Suppressor macrophage treated with lipopolysaccharide for 4 hours (primary cell): ENCODE measurements around the gene SLC9A4.

Experiments used
- DNase-seq: peaks from one replicate; pipeline ENCODE4 v3.0.0-alpha.2; 2020

The SLC9A4 gene

DNA sequence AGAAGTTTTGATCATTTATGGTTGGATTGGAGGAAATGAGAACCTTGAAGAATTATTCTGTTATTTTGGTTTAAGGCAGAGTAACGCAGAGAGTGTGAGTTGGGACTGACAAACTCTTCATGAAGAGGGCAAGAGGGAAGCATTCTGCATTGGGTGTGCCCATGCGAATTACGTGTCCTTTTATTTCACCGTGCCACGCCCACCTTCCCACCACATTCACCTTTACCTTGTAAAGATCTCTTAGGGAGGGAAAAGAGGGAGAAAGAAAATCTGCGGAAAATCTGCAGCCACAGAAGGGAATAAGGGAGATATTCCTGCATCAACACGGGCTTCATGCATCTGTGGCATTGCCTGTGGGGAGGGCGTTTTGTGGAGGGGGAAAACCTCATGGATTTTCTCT, 31.8 kb downstream of the SLC9A4 start:
- no peak for DNase-seq

DNA sequence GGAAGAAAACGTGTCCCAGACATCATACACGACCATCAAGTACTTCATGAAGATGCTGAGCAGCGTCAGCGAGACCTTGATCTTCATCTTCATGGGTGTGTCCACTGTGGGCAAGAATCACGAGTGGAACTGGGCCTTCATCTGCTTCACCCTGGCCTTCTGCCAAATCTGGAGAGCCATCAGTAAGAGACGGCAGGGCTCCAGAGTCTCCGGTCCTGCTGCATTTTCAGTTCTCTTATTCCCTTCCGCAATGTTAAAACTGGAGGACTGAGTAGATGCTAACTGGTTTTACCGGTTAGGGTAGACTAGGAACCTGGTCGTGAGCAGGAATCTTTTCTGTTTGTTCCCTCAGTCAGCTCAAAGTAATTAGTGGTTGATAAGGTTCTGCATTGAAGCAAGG, 32.3 kb downstream of the SLC9A4 start:
- peak; percentile 27 for DNase-seq

GRCh38 chr2:102506743-102507142, 33.7 kb downstream of the SLC9A4 start:
- no peak for DNase-seq

DNA sequence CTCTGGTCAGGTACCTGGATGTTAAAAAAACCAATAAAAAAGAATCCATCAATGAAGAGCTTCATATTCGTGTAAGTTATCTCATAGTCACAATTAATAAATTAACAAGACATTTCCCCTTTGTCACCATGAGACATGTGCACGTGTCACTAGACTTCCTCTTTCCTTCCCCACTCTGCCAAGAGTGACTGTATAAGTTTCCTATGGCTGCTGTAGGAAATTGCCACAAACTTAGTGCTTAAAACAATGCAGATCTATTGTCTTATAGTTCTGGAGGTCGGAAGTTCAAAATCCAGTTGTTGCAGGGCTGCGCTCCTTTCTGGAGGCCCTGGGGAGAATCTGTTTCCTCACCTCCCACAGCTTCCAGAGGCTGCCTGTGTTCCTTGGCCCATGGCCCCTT, 35.8 kb downstream of the SLC9A4 start:
- peak; percentile 69 for DNase-seq

DNA sequence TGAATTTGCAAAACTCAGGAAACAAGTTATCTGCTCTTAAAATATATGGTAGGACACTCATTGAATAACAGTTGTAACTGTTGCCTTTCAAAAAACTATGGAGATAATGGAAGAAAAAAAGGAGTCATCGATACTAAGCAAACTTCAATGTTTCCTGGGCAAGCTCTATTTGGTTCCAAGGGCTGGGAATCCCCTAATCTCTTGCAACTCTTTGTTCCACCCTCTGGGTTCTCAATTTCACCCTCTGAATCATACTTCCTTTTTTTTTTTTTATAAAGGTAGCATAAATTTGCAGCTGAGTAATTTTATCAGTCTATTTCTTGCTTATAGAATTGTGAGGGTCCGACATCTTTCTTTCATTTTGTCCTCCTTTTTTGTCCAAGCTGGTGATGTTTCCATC, 36.7 kb downstream of the SLC9A4 start:
- DNase-seq = peak; percentile 85

DNA sequence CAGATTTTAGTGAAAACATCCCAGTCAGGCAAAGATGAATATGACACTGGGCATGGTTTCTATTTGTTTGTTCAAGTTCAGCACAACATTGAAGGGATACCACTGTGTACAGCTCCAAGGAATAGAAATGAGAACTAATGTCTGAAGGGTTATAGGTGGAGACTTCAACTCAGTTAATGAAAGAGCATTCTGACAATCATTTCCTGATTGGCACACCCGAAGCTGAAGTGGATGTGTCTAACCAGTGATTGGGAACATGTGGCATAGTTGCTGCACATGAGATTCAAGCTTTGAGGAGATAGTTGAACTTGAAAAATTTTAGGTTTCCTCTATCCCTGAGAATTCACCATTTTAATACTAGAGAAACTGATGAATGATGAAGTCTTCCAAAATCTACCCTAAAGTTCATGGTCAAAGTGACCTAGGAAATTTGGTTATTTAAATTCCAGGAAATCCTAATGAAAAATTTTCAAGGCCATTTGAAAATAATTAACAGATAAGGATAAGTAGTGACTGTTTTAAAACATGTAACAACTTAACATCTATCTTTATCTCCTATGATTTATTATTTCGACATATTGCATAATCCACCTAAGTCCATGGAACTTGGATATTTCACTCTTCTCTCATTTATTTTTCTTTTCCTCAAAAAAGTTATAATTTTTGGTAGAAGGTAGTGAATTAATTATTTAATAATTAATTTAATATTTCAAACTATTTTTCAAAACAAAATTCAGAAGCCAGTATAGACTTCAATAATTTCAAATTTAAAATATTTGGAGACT, 38.0 kb downstream of the SLC9A4 start:
- DNase-seq = no peak

GRCh38 chr2:102512161-102512560, 39.1 kb downstream of the SLC9A4 start:
- no peak for DNase-seq

GRCh38 chr2:102513355-102513939, 40.4 kb downstream of the SLC9A4 start:
- no peak for DNase-seq

GRCh38 chr2:102514061-102514785, 41.2 kb downstream of the SLC9A4 start:
- peak; percentile 11 for DNase-seq

- no peak for DNase-seq
These were observed 42.8 kb downstream of the SLC9A4 start for GRCh38 chr2:102515851-102516250.

DNA sequence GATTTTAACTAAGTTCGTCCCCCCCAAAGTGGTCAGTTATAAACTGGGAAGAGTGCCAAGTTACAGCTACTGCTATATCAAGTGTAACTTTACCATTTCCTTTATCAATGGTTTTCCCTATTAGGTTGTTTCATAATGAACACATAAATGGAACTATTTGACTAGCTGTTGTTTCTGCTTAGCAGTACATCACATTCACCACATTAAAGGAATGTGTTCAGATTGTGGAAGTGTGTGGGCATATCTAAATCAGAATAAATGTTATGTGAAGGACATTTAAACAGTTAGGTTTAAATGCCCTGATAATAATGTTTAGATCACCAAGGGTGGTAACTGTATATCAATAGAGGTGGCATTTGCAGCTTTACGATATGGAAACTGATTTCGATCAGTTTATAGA, 45.1 kb downstream of the SLC9A4 start:
- no peak for DNase-seq

GRCh38 chr2:102520009-102520408, 47.0 kb downstream of the SLC9A4 start:
- DNase-seq = peak; percentile 56

DNA sequence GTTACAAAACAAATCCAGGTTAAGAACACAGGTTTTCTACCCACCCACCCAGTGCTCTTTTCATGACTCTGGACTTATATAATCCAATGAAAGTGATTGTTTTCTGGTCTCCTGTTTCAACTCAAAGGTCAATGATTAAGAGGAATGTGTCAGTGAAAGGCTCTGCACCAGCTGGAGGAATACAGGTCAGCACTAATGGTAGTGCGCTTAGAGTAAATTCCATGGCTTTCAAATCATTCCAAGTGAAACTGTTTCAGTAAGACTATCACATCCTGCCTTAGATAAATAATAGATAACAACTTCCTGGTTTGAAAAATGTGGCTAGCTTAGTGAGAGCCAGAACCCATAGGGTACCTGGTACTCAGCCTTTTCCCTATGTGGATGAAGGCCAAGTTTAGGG, 47.8 kb downstream of the SLC9A4 start:
- DNase-seq = no peak

GRCh38 chr2:102522162-102522561, 49.1 kb downstream of the SLC9A4 start:
- DNase-seq = no peak

GRCh38 chr2:102522890-102523289, 49.9 kb downstream of the SLC9A4 start:
- no peak for DNase-seq

DNA sequence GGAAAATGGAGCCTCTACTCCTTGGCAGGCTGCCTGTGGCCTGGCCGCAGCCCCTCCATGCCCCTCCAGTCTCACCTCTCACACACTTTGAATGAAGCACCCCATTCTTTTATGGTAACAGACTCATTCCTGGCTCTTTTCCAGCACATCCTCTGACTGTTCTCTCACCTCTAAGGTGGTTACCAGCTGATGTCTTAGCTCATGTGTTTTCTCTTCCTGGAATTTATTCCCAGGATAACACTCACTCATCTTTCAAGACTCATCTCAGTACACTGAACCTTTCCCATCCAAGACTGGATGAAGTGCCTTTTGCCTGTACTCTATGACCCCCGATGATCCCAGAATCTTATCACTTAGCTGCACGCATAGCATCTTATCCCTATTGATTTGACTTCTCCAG, 50.6 kb downstream of the SLC9A4 start:
- no peak for DNase-seq

DNA sequence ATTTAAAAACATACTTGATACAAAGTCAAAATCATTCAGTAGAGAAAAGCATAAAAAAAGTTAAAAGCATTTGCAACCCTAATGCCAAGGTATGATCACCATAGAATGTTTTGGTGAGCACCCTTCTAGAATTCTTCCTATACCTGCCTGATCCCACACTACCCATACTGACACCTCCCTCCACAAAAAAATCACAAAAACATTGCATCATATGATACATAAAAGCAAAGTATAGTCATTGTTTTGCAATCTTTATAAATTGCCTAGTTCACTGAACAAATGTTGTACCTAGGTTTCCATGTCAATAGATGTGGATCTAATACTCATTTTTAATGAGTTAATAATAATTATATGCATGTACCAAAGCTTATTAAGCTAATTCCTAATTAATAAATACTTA, 54.1 kb downstream of the SLC9A4 start:
- no peak for DNase-seq

DNA sequence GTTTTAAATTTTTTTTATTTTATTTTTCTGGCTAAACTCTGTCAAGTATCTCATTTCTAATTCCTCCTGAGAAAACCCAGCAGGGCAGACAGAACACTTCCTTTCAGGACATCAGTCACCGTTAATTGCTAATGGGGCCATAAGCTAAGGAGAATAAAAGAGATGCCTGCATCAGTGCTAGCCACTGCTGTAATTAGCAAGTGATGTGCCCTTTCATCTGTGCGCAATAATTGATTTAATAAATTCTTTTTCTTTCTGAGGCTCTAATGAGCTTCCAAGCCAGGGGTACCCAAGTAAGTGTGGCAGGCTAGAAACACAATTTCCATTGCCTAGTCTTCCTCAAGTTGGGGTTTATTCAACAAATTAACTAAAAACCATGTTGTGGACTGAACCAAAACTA, 65.5 kb downstream of the SLC9A4 start:
- no peak for DNase-seq

DNA sequence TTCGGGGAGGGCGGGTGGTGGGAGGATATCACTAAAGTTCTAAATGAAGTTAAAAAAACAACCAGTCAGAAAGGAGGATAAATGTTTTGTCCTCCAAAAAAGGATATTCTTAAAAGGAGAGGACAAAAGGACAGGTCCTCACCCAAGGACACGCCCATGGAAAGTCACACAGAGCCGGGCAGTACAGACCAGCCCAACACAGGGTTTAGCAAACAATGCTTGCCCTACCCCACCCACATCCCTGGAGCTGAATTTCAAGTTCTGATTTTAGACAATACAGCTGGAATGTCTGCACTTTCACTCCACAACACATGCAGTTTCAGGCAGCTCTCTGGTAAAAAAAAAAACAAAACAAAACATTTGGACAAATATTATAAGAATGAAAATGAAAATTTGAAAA, 67.9 kb downstream of the SLC9A4 start:
- DNase-seq = no peak

- no peak for DNase-seq
These were observed 71.2 kb downstream of the SLC9A4 start for GRCh38 chr2:102544182-102544581.

DNA sequence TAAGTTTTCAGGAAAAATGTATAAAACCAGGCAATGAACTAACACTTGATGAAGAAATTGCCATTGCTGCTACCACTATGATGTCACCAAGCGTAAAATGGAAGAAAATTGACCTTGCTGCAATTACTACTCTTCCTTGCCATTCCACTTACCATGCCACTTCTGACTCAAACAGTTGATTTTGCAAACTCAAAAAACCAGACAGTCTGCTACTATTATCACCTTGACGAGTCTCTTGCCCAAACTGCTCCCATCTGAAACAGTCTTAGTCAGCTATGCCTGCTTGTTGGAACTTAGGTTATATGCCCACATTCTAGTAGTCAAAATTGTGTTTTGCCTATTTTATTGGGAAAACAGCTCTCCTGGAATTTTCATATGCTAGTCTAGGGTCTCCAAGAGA, 74.4 kb downstream of the SLC9A4 start:
- DNase-seq = no peak

- DNase-seq = no peak
These were observed 76.0 kb downstream of the SLC9A4 start for GRCh38 chr2:102549027-102549426.

DNA sequence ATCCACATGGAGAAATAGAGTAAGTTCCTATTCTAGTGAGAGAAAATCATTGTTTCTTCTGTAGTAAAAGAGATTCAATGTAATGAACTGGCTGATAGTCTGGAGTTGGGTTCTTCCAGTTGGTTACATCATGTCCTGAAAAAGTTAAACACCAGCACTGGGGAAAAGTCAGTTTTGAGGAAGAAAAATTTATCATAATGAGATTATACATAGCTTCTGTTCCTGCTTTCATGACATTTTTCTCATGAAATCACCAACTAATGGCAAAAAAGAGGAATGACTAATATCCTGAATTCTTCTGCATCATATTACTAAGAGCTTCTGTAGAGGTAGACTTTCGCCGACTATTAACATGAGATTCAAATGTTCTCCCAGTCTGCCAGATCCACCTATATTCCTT, 77.1 kb downstream of the SLC9A4 start:
- peak; percentile 62 for DNase-seq
